ENCODE results near the gene KCNJ12. TPM values are rescaled to one million over a fixed set of nuclear protein-coding genes. Genes with fewer than 3 reads are reported as not detected.
"Not testable (repeated sequence)": the region's sequence is repeated elsewhere in the genome, so short reads cannot be mapped to it uniquely, and the experiment has no call there.

Gene KCNJ12
- total and polyA plus RNA-seq, 12 donors, result 0.39 to 3.9 (median 0.97) TPM

DNA sequence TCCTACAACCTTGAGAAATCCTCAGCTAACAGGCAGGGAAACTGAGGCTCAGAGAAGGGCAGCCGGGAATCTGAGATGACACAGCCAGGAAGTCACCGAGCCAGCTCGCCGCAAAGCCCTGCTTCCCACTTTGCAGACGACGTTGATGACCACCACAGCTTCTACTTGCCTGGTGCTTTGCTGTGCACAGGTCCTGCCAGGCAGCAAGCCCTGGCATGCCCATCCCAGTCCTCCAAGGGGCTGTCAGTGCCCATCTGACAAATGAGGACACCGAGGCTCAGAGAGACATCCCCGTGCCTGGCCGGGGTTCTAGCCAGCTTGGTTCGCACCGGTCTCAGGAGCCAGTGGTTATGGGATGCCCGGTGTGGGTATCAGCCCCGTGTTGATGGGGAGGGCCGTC, 20.1 kb downstream of the KCNJ12 start:
- no peak for TF ChIP-seq POLR2A (IDR thresholded peaks at IDR 0.05)
- TF ChIP-seq, protein P1, sequence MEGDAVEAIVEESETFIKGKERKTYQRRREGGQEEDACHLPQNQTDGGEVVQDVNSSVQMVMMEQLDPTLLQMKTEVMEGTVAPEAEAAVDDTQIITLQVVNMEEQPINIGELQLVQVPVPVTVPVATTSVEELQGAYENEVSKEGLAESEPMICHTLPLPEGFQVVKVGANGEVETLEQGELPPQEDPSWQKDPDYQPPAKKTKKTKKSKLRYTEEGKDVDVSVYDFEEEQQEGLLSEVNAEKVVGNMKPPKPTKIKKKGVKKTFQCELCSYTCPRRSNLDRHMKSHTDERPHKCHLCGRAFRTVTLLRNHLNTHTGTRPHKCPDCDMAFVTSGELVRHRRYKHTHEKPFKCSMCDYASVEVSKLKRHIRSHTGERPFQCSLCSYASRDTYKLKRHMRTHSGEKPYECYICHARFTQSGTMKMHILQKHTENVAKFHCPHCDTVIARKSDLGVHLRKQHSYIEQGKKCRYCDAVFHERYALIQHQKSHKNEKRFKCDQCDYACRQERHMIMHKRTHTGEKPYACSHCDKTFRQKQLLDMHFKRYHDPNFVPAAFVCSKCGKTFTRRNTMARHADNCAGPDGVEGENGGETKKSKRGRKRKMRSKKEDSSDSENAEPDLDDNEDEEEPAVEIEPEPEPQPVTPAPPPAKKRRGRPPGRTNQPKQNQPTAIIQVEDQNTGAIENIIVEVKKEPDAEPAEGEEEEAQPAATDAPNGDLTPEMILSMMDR (IDR thresholded peaks at IDR 0.05), result no peak
- WGBS, 4 donors, result 74 to 88% (median 83%) methylated on average over 6 to 14 of the region's 14 CpGs
- Histone ChIP-seq H3K27me3 (no peaks in the 10 kb centered on the region), H3K4me3 (no peak overlapping the region), H3K4me1 (replicated peaks in 1 of 2) (no peaks in the 10 kb centered on the region), H3K9me3 (replicated peaks in 1 of 3) (no peaks in the 10 kb centered on the region), H3K36me3 (replicated peaks in 1 of 2) (no peaks in the 10 kb centered on the region), H3K27ac (no peak overlapping the region)
- intact Hi-C loops (cut with DNase I), result no loop called here
- no peak for DNase-seq

GRCh38 chr17:21397341-21398190, 21.4 kb downstream of the KCNJ12 start:
- Histone ChIP-seq H3K27me3 (no peaks in the 10 kb centered on the region), H3K4me3 (no peak overlapping the region), H3K27ac (peak overlapping the region in 1 of 5 donors; percentile 34), H3K4me1 (replicated peaks in 1 of 2) (no peaks in the 10 kb centered on the region), H3K36me3 (replicated peaks in 1 of 2) (no peaks in the 10 kb centered on the region), H3K9me3 (replicated peaks in 1 of 3) (no peaks in the 10 kb centered on the region)
- peak in 1 of 7 donors; percentile 62 for DNase-seq
- 44 to 76% (median 56%) methylated on average over 21 to 28 of the region's 28 CpGs for WGBS, 4 donors
- intact Hi-C loops (cut with DNase I), result no loop called here
- TF ChIP-seq POLR2A (IDR thresholded peaks at IDR 0.05), result no peak

DNA sequence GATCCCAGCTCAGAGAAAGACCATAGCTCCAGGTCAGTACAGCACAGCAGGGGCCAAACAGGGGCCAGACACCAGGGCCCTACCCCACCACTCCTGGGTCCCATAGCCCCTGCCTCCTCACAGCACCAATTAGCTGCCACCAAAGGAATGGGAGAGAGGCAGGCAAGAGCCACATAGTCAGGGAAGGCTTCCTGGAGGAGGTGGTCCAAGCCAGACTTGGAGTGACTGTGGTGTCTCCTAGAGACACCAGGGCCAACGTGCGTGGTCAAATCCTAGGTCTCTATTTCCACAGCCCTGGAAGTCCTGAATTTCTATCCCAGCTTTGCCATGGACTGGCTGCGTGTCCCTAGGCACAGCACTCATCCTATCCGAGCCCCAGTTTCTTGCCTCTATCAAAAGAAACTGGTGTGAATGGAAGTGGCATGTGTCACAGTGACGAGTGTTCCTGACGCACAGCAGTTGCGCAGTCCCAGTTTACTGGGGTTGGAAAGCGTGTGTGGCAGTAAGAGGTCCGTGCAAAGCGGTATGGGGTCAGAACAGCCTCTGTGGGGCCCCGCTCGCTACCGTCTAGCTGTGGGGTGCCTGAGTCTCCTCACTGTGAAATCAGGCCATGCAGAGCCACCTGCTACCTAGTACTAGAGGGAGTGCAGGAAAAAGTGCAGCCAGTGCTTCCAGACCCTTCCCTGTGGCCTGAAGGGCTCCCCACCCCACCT, 23.5 kb downstream of the KCNJ12 start:
- Histone ChIP-seq H3K9me3 (replicated peaks in 1 of 3) (no peaks in the 10 kb centered on the region), H3K27ac (no peak overlapping the region)

DNA sequence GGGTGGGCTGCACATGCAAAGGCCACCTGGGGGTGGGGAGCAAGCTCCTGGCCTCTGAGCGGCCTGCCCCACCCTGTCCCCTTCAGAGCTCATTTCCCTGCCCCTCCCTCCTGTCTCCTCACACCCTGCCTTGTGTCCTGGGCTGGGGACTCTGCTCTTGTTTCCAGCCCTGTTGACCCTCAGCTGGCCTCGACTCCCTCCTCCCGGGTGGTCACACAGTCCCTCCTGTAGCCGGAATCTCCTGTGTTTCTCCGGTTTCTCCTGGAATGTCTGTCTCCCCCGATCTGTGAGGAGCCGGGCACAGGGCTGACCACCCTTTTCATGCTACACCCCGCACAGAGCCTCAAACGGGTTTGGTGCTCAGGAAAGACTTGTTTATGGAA, 24.0 kb downstream of the KCNJ12 start:
- not testable (repeated sequence) for DNase-seq; H3K9me3 ChIP-seq (replicated peaks in 1 of 3); H3K4me1 ChIP-seq (replicated peaks in 1 of 2); H3K27me3 ChIP-seq; H3K36me3 ChIP-seq (replicated peaks in 1 of 2); H3K27ac ChIP-seq; H3K4me3 ChIP-seq
- intact Hi-C loops (cut with DNase I), result loop anchor here (5.0 to 10.0 kb wide), 2 partner anchors 287 to 295 kb away; partner anchors contain the start of gene KCNJ18 (in 1 of the 2)
- WGBS, 4 donors, result 62 to 73% (median 72%) methylated on average over 3 to 9 of the region's 9 CpGs

More for the DNA sequence above, 23.5 kb downstream of the KCNJ12 start:
- intact Hi-C loops (cut with DNase I), result loop anchor here (5.0 to 10.0 kb wide), 2 partner anchors 288 to 295 kb away; partner anchors contain the start of gene KCNJ18 (in 1 of the 2)
- Histone ChIP-seq H3K4me1 (replicated peaks in 1 of 2) (no peaks in the 10 kb centered on the region), H3K36me3 (replicated peaks in 1 of 2) (no peaks in the 10 kb centered on the region), H3K27me3 (no peaks in the 10 kb centered on the region), H3K4me3 (no peak overlapping the region)
- WGBS, 4 donors, result 61 to 89% (median 80%) methylated on average over 10 to 13 of the region's 13 CpGs
- TF ChIP-seq, protein P1 (IDR thresholded peaks at IDR 0.05), result no peak
- TF ChIP-seq POLR2A (IDR thresholded peaks at IDR 0.05), result no peak
- DNase-seq, result no peak

Data from adrenal gland (tissue), 12 donors.